GM19468 (cell line): ENCODE results near the gene SLC44A1.

Experiments
- ATAC-seq: cut with Tn5 transposase; IDR thresholded peaks from one replicate; pipeline ENCODE4 v1.9.1; 2021; ENCODE audit warnings: mild to moderate bottlenecking, moderate library complexity, moderate number of reproducible peaks; ENCODE audit not compliant: unreplicated experiment; ENCODE audit errors: extremely low read depth

The SLC44A1 gene

DNA sequence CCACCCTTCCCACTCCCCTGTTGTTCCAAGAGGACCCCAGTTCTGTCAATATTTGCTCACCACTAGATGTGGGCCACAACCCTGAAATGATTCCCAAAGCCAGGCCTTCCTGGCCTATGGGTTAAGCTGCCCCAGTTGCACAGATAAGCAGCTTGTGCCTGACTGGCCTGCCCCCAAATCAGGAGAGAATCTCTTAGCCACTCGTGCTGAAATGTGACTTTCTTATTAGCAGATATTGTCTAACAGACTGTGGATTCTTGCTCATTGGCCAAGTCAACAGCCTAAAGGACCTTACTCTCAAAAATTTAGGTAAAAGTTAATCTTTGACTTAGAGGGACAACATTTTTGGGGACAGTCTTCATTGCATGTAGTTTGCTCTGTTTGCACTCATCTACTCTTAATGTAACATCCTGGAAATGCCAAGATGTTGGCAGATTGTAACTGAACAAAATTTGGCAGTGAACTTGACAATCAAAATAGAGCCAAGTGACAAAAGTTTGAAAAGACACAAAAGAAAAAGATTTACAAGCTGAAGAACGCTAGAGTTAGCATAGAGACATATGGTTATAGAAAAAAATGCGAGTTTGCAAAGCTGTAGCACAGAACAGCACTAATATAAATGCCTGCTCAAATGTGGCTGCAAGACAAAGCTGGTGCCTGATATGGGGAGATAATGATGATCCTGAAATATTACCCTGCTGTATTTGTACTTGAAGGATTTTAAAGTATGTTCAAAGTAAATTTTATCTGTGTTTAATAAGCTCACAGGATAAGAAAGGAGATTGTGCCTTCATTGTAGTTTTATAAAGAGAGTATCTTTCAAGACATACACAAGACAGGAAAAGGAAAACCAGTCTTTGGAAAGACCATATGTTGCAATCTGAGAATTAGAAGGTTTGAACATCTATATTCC is 174.4 kb downstream of the SLC44A1 start:
- no peak for ATAC-seq

DNA sequence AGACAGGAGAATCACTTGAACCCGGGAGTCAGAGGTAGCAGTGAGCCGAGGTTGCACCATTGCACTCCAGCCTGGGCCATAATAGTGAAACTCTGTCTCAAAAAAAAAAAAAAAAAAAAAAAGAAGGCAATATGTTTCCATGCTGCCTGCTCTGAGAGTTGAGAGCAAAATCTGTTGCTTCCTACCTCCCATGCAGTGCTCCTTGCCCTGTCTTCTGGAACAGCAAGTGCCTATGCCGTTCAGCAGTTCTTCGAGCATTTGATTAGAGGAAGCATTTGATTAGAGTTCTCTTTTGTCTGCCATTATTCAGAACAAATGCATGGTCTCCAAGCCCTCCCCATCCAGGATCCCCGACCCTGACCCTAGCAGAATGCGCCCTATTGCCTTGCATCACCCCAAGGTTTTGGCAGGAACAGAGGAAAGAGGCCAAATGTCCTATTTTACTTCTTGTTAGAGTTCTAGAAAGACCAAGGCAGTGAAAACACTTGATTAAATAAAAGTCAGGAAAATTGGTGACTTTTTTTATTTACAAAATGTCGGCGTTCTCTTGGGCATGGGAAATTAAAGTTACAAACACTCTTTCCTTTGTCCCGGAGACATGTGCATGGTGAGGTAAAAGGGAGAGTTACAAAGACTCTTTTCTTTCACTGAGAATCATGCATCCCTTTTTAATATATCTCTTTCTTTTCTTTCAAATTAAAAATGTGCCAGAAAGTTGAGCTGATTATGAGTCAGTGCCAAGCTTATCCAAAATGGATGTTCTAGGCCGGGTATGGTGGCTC is 175.6 kb downstream of the SLC44A1 start:
- no peak for ATAC-seq

DNA sequence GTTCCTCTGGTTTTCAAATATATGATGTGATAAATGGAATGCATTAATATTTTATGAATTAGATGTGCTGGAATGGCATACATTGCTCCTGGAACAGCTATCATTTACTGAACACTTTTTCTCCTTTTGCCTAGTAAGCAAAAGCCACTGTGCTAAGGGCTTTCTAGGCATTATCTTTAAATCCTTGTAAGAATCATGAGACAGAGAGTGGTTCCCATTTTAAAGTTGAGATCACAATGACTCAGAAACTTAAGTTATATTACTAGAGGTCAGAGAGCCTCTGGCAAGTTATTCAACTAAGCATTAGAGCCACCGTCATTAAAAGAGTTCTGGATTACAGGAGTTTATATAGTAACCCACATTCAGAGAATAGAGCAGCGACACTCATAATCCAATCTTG is 176.7 kb downstream of the SLC44A1 start:
- no peak for ATAC-seq

DNA sequence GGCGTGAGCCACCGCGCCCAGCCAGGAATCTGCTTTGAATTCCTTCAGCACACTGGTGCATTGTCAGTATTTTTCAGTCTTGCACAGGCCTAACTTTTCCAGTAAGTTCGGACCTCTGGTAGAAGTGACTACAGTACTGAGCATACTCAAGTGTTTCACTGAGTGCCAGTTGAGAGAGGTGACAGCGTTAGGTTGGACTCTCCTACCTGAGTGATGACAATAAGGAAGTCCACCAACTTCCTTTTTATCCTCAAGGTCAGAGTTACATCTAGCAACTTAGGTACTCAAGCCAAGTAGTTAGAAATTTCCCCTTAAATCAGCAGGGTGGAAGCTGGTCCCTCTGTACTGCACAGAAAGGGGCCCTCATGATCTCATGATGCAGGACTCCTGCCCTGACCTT is 177.4 kb downstream of the SLC44A1 start:
- no peak for ATAC-seq

DNA sequence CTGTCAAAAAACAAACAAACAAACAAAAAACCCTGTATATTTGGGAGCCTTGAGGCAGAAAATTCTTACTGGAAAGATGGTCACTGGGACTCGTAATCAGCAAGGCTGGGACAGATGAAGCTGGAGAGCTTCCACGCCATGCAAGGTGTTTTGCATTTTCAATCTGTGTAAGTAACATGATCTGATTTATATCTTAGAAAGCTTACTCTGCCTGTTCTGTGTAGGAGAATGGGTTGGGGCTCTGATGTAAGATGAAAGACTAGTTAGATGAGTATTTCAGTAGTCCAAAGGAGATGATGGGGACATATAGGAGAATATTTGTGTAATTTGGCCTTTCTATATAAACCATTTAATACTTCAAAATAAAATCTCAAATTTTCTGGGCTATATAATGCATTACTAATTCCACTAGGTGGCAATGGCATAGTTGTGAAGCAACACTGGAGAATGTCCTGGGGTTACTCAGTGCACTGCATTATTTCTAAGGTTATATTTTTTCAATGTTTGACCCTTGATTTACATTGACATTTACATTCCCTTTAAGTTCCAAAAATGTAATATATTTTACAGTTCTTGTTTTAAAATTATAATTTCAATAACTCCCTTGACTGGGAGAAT is 181.5 kb downstream of the SLC44A1 start:
- ATAC-seq: no peak

DNA sequence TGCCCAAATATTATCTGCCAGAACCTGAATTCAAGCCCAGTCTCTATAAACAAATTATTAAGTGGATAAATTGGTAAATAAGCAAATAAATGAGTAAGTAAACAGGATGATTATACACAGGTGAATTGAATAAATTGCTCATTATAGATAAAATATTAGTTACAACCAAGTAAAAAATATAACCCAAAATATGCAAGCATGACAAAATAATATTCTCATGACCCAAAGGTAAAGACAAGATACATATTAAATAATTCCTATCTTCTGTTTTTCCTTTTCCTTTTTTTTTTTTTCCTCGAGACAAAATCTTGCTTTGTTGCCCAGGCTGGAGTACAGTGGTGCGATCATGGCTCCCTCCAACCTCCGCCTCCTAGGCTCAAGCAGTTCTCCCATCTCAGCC is 182.2 kb downstream of the SLC44A1 start:
- no peak for ATAC-seq

DNA sequence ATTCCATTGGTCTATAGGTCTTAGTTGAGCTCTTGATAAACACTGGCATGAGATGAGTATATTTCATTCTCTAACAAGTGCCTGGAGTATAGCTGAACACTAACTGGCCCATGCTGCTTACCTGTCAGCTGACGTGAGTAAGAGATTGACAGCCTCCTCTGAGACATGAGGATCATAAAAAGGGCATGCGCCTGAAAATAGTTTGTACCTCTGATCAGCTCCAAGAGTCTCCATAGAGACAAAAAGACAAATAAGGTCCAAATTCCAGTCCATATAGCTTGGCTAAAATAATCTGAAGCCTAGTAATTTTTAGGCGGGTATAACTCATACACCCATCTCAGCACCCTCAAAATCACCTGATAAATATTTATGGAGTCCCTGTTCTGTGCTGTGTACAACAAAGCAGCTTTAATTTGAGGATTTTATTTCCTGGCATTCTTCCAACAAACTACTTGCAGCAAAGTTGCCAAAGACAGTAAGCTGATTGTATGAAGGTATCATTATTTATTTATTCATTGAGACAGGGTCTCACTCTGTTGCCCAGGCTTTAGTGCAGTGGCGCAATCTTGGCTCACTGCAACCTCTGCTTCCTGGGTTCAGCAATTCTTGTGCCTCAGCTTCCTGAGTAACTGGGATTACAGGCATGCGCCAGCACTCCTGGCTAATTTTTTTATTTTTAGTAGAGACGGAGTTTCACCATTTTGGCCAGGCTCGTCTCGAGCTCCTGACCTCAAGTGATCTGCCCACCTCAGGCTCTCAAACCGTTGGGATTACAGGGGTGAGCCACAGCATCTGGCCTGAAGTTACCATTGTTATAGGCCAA is 187.2 kb downstream of the SLC44A1 start:
- no peak for ATAC-seq

DNA sequence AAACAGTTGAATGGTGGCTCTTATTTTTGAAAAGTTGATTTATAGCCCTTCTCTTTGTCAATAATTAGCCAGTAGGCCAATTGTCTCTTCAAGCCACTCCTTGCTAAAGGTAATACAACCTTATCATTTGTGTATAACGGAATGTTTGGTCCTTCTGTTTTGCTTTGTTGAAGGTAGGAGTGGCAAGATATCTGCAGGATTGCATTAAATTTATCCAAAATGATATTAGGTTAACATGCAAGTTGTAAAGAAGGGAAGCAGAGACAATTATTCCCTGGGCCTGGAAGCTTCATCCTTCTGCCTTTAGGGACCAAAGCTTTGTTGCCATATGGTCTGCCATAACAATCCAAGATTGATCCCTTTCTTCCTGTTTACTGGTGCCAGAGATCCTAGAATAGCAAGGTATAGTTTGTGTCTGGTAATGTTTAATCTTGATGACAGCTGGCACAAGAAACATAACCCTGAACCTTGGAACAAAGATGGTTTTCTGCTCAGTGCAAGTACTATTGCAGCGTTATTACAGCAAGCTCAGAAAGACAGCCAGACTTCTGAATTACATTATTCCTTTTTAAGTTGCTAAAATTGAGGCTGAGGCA is 187.9 kb downstream of the SLC44A1 start:
- ATAC-seq: no peak

DNA sequence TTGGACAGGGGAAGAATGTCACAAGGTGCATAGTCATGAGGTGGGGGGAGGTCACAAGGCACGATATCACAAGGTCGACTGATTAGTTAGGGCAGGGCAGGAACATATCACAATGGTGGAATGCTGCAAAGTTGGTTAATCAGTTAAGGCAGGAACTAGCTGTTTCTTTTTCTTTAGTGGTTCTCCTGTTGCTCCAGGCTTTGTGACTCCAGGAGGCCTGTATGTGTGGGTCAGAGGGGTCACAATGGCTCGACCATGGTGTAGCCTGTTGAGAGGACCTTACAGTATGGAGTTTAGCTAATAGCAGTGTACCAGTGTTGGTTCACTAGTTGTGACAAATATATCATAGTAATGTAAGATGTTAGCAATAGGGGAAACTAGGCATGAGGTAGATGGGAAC is 191.0 kb downstream of the SLC44A1 start:
- ATAC-seq: no peak

DNA sequence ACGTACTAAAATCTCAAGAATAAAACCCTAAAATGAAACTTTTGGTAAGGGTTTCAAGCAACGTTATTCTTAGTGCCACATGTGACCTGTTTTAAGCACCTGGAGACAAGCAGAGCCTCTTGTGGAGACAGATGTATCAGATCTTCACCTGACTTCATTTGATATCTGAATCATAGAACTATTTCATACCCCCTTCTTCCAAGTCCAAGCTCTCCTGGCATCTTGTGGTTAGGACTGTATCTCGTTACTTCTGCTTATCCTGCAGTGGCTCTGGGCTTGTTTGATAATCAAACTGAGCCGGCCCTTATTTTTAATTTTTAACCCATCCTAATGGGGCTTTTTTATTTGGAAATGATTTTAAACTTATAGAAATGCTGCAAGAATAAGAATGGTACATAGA is 192.3 kb downstream of the SLC44A1 start:
- ATAC-seq: no peak

DNA sequence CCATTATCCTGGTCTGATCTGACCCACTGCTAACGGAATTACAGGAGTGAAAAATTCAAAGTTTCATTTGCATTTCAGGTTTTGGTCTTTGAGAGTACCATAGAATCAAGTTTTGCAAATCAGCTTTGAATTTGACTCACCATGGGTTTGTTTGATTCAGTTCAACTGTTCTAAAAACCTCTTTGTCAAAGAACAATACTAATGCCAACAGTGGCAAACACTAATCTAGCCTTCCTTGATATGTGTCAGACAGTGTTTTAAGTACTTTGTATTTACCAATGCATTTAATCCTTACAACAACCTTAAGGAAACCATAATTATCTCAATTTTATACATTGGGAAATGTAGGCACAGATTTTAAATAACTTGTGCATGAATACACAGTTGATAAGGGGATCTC is 193.3 kb downstream of the SLC44A1 start:
- ATAC-seq: no peak

DNA sequence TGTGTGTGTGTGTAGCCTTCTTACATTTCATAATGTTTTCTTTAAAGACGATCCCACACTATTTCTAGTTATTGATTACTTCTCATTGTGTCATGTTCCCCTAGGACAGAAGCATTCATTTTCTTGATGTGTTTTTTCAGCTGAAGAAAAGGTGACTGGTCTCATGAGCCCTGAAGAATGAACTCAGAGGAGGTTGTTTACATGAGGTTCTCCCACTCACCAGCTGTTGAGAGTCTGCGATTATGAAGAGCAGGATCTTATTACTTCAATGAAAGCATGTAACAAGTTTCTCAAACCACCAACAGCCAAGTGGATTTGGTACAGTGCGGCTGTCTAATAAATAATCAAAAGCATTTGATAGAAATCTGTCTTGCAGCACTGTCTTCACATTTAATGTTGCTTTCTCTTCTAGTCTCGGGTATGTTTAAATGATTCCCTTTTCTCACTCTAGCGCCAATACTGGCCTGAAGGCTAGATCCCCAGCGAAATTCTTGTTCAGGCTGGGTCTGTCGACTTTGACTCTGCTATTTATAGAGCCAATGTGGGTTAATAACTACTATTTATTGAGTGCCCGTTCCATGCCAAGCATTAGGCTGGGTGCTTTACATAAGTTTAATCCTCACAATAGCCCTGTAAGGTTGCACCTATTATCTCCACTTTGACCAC is 193.8 kb downstream of the SLC44A1 start:
- no peak for ATAC-seq

DNA sequence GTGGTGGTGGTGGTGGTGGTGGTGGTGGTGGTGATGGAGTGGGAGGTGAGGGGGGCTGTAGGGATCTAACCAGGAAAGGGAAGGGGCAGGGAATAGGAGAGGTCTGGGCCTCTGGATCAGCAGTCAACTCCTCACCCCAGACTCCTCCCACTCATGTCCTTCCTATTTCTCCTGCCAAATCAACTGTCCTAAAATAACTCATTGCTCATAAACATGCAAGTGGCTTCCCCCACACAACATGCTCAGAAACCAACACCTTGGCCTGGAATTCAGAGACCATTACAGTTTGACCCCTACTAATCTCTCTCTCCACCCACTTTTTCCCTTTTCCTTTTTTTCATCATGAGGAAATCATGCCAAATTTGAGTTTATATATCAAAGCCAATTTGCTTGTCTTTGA is 195.0 kb downstream of the SLC44A1 start:
- ATAC-seq: no peak

DNA sequence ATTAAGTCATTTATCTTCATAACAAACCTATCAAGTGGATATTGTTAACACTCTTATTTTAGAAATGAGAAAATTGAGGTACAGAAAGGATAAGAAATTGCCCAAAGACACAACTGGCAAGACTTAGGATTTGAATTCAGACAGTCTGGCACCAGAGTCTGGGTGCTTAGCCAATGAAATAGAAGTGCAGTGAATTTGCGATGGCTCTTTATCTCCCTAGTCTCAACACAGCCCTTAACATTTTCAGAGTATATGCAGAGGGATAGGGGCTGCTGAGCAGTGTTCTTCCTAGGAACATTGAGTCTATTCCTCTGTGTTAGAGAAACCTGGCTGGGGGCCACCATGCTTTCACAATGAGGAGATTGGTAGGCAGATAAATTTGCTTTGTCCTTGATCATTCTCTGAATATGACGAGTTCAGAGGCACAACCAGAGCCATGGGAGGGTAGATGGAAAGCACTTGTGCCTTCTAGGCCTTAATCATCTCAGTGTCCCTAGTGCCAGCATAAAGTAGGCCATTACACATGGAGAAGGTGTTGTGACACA is 197.2 kb downstream of the SLC44A1 start:
- no peak for ATAC-seq

DNA sequence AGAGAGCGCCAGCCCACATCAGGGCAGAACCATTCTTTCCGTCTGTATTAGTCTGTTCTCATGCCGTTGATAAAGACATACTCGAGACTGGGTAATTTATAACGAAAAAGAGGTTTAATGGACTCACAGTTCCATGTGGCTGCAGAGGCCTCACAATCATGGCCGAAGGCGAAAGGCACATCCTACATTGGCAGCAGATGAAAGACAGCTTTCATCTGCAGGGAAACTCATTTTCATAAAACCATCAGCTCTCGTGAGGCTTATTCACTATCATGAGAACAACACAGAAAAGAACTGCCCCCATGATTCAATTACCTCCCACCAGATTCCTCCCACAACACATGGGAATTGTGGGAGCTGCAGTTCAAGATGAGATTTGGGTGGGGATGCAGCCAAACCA is 198.7 kb downstream of the SLC44A1 start:
- ATAC-seq: no peak

DNA sequence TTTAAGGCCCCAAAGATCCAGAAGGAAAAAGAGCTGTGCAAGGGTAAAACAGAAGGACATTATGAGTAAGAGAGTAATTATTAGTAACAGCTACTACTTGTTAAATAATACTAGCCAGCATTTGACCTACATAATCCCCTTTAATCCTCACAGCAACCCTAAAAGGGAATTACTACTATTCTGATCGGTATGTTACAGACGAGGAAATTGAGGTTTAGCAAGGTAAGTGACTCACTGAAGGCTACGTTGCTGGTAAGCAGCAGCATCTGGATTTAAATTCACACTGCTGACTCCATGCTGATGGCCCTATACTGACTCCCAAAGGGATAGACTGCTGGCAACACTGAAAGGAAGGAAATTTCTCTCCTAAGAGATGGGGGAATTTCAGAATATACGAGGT is 199.7 kb downstream of the SLC44A1 start:
- no peak for ATAC-seq

DNA sequence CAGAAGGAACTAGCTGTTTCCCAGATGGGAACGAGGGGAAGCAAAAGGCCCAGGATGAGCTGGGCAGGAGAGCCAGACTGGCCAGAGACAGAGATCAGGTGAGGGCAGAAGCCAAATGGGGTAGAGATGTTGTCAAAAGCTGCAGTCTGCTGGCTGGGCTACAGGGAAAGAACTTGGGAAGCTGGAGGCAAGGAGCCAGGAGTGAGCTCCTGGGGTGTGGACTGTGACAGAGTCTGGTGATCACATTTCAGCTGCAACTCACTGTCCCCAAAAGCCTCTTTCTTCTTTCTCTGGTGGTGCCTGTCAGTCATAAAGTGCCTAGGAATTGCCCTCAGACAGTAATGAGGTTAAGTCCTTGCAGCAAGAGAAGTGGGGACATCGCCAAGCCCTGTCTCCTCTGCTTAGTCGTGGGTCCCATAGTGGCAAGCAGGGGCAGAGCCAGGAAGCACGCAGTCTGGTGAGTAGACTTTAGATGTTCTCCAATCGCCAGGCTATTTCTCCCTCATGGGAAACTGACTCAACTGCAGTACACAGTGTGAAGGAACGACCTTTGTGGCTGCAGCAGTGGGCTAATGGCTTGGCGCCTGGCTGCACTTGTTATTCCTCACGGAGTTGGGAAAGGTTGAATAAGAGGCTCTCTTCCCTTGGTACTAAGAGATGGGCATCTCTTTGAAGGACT is 200.9 kb downstream of the SLC44A1 start:
- no peak for ATAC-seq

DNA sequence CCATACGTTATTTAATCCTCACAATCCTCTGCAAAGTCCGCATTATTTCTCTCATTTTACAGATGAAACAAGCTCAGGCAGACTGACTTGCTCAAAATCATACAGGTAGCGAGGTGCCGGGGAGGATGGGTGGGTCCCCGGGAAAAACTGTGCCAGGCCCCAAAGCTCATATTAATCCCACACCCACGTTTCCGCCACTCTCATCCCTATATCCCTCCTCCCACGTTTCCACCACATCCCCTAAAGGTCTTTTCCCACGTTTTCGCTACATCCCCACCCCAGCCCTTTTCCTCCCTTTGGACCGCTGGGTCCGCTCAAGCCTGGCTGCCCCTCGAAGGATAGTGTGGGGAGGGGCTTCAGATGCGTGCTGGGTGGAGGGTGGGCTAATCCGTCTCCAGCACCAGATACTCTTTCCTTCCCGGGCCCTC is 202.9 kb downstream of the SLC44A1 start:
- ATAC-seq: no peak
